Lower leg skin (tissue), 3 donors: ENCODE results near the gene SLC45A2.

Source experiments
- POLR2A ChIP-seq, 2 donors: fragments of 450-650 bp; IDR thresholded peaks; one replicate each; pipeline ENCODE4 v1.6.1; 2016 to 2017; ENCODE audit warnings: antibody characterized with exemption in 2 of 2, mild to moderate bottlenecking in 1 of 2, moderate library complexity in 1 of 2
- TF ChIP-seq, protein P1 (sequence below), 3 donors: fragments of 450-650 bp; IDR thresholded peaks; one replicate each; pipeline ENCODE4 v1.5.1; 2016; ENCODE audit warnings: antibody characterized with exemption in 3 of 3, mild to moderate bottlenecking in 3 of 3, moderate library complexity in 2 of 3

DNA sequence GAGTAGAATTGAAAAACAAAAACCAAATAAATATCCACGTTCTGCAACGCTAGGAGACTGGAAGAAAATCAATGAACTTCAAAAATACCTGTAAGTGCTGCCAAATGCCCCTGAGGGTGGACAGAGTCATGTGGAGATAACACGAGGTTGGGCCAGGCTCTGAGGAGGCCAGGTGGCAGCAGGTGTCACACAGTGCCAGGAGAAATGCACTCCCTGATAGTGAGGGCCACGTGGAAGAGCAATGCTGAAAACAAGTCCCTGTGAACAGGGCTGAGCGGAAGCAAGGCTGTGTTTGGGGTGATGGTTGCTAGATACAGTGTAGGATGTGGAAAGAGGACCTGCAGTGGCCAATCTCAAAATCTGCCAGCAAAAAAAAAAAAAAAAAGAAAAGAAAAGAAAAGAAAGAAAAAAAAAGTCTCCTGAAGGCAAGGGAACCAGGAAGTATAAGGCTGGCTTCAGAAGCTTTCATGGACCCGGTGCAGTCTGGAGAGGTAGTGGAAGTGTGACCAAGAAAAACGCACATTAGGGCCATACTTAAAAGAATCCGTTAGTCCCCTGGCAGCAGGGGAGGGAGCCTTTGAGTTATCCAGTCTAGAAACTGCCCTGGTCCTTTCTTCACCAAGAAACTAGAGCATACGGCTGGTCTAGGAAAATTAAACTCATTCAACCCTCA, 41.7 kb upstream of the SLC45A2 start:
- TF ChIP-seq, protein P1, sequence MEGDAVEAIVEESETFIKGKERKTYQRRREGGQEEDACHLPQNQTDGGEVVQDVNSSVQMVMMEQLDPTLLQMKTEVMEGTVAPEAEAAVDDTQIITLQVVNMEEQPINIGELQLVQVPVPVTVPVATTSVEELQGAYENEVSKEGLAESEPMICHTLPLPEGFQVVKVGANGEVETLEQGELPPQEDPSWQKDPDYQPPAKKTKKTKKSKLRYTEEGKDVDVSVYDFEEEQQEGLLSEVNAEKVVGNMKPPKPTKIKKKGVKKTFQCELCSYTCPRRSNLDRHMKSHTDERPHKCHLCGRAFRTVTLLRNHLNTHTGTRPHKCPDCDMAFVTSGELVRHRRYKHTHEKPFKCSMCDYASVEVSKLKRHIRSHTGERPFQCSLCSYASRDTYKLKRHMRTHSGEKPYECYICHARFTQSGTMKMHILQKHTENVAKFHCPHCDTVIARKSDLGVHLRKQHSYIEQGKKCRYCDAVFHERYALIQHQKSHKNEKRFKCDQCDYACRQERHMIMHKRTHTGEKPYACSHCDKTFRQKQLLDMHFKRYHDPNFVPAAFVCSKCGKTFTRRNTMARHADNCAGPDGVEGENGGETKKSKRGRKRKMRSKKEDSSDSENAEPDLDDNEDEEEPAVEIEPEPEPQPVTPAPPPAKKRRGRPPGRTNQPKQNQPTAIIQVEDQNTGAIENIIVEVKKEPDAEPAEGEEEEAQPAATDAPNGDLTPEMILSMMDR (IDR thresholded peaks at IDR 0.05) = no peak
- no peak for TF ChIP-seq POLR2A (IDR thresholded peaks at IDR 0.05)
